GM12891 (cell line): ENCODE data around the gene MGA.

Experiments
- POLR2AphosphoS5 ChIP-seq: IDR thresholded peaks from 2 replicates; pipeline ENCODE4 v1.6.1; 2011; ENCODE audit warnings: low read depth, low read length, control low read depth
- TAF1 ChIP-seq: IDR thresholded peaks from 2 replicates; pipeline ENCODE4 v1.6.1; 2011; ENCODE audit warnings: low read depth, low read length, control low read depth

GRCh38 chr15:41816788-41817187 lies 156.6 kb downstream of the MGA start:
- no peak for TF ChIP-seq POLR2AphosphoS5
- no peak for TF ChIP-seq TAF1
